Prostate gland (tissue), 2 donors: ENCODE measurements around the gene GNA15.

Experiments used
- CTCF ChIP-seq, 4 experiments: fragments of 200-600 bp in 2 of 4; fragments of 450-650 bp in 2 of 4; sonication (generic) in 2 of 4; IDR thresholded peaks; 1 replicate in 3 of 4; 2 replicates in 1 of 4; pipeline ENCODE4 v1.5.1; 2016 to 2019; ENCODE audit warnings: antibody characterized with exemption in 4 of 4, mild to moderate bottlenecking in 2 of 4, moderate library complexity in 2 of 4
- POLR2A ChIP-seq: fragments of 450-650 bp; IDR thresholded peaks from one replicate; pipeline ENCODE4 v1.6.1; 2016; ENCODE audit warnings: antibody characterized with exemption, mild to moderate bottlenecking

GRCh38 chr19:3100747-3101730 lies 34.8 kb upstream of the GNA15 start:
- TF ChIP-seq CTCF (IDR thresholded peaks at IDR 0.05) (no peak), POLR2A (no peak)
